GM12892 (cell line): ENCODE measurements around the gene FBXL22.

Source experiments
- POLR2A ChIP-seq: IDR thresholded peaks from 2 replicates; pipeline ENCODE4 v1.6.1; 2011; ENCODE audit warnings: low read depth, low read length, control low read depth
- POLR2AphosphoS5 ChIP-seq: IDR thresholded peaks from 2 replicates; pipeline ENCODE4 v1.6.1; 2011; ENCODE audit warnings: low read depth, low read length, control low read depth
- TAF1 ChIP-seq: IDR thresholded peaks from 2 replicates; pipeline ENCODE4 v1.6.1; 2011; ENCODE audit warnings: low read depth, mild to moderate bottlenecking, control low read depth, low read length, borderline replicate concordance

- TF ChIP-seq TAF1 (no peak), POLR2A (no peak), POLR2AphosphoS5 (no peak)
Measured at GRCh38 chr15:63556246-63556645, 40.9 kb upstream of the FBXL22 start.
